ENCODE measurements around the gene ALG12. TPM values are rescaled to one million over a fixed set of nuclear protein-coding genes. Genes with fewer than 3 reads are reported as not detected.

ALG12 gene
- total and polyA plus RNA-seq, 2 of the 13 experiments (the other 11 are each of a cell fraction or from before 2014, with no cell fraction given), result 7.8 to 15.8 TPM

DNA sequence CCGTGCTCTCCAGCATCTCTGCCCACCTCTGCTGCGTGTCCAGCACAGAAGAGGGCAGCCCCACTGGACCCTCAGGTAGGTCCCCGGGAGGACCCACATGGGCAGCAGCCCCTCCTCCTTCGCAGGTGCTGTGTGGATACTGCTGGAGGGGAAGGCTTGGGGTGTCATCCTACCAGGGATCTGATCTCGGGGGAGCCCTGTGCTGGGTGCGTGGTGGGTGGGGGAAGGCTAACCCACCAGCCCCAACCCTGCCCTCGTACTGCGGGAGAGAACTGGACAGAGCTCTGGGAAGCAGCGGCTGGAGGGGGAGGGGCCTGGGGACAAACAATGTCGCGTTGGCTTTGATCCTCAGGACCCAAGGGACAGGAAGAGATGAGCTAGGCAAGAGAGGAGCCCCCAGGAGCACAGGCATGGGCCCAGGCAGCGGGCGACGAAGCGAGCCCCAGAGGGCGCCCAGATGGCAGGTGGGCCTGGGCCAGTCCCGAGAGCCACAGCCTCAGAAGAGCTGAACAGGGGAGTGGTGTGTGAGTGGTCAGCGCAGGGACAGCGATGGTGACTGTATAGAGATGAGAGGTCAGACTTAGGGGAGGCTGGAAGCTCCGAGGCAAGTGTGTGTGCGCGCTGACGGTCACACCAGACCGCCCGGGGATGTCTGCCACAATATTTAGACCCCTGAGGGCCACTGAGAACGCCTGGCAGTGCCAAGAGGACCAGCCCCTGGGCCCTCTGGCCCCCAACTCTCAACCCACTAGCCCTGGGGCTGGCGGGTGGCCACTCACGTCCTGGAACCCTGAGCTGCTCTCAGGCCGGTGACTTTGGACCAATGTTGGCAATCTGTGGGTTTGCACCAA, 40.9 kb upstream of the ALG12 start (continued):
- TF ChIP-seq, protein P1, sequence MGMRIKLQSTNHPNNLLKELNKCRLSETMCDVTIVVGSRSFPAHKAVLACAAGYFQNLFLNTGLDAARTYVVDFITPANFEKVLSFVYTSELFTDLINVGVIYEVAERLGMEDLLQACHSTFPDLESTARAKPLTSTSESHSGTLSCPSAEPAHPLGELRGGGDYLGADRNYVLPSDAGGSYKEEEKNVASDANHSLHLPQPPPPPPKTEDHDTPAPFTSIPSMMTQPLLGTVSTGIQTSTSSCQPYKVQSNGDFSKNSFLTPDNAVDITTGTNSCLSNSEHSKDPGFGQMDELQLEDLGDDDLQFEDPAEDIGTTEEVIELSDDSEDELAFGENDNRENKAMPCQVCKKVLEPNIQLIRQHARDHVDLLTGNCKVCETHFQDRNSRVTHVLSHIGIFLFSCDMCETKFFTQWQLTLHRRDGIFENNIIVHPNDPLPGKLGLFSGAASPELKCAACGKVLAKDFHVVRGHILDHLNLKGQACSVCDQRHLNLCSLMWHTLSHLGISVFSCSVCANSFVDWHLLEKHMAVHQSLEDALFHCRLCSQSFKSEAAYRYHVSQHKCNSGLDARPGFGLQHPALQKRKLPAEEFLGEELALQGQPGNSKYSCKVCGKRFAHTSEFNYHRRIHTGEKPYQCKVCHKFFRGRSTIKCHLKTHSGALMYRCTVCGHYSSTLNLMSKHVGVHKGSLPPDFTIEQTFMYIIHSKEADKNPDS (CRISPR knock-in tag; IDR thresholded peaks at IDR 0.05), result no peak
- TF ChIP-seq, protein P2, sequence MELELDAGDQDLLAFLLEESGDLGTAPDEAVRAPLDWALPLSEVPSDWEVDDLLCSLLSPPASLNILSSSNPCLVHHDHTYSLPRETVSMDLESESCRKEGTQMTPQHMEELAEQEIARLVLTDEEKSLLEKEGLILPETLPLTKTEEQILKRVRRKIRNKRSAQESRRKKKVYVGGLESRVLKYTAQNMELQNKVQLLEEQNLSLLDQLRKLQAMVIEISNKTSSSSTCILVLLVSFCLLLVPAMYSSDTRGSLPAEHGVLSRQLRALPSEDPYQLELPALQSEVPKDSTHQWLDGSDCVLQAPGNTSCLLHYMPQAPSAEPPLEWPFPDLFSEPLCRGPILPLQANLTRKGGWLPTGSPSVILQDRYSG (CRISPR knock-in tag; IDR thresholded peaks at IDR 0.05), result no peak
- TF ChIP-seq ZNF782 (CRISPR knock-in tag; IDR thresholded peaks at IDR 0.05; ENCODE audit: borderline replicate concordance), result no peak
- TF ChIP-seq NFKBIZ (CRISPR knock-in tag; IDR thresholded peaks at IDR 0.05), result no peak
- no peak; the same call in 1 of the 2 replicates for TF ChIP-seq HDAC1 (CRISPR knock-in tag; IDR thresholded peaks at IDR 0.05)
- no peak for TF ChIP-seq YEATS2 (CRISPR knock-in tag; IDR thresholded peaks at IDR 0.05; ENCODE audit: borderline replicate concordance)
- TF ChIP-seq ZFP82 (CRISPR knock-in tag; IDR thresholded peaks at IDR 0.05; ENCODE audit: borderline replicate concordance), result no peak; the same call in none of the 2 replicates
- no peak for TF ChIP-seq NFE2L2 (IDR thresholded peaks at IDR 0.05; ENCODE audit: low read length)
- TF ChIP-seq, protein P3, sequence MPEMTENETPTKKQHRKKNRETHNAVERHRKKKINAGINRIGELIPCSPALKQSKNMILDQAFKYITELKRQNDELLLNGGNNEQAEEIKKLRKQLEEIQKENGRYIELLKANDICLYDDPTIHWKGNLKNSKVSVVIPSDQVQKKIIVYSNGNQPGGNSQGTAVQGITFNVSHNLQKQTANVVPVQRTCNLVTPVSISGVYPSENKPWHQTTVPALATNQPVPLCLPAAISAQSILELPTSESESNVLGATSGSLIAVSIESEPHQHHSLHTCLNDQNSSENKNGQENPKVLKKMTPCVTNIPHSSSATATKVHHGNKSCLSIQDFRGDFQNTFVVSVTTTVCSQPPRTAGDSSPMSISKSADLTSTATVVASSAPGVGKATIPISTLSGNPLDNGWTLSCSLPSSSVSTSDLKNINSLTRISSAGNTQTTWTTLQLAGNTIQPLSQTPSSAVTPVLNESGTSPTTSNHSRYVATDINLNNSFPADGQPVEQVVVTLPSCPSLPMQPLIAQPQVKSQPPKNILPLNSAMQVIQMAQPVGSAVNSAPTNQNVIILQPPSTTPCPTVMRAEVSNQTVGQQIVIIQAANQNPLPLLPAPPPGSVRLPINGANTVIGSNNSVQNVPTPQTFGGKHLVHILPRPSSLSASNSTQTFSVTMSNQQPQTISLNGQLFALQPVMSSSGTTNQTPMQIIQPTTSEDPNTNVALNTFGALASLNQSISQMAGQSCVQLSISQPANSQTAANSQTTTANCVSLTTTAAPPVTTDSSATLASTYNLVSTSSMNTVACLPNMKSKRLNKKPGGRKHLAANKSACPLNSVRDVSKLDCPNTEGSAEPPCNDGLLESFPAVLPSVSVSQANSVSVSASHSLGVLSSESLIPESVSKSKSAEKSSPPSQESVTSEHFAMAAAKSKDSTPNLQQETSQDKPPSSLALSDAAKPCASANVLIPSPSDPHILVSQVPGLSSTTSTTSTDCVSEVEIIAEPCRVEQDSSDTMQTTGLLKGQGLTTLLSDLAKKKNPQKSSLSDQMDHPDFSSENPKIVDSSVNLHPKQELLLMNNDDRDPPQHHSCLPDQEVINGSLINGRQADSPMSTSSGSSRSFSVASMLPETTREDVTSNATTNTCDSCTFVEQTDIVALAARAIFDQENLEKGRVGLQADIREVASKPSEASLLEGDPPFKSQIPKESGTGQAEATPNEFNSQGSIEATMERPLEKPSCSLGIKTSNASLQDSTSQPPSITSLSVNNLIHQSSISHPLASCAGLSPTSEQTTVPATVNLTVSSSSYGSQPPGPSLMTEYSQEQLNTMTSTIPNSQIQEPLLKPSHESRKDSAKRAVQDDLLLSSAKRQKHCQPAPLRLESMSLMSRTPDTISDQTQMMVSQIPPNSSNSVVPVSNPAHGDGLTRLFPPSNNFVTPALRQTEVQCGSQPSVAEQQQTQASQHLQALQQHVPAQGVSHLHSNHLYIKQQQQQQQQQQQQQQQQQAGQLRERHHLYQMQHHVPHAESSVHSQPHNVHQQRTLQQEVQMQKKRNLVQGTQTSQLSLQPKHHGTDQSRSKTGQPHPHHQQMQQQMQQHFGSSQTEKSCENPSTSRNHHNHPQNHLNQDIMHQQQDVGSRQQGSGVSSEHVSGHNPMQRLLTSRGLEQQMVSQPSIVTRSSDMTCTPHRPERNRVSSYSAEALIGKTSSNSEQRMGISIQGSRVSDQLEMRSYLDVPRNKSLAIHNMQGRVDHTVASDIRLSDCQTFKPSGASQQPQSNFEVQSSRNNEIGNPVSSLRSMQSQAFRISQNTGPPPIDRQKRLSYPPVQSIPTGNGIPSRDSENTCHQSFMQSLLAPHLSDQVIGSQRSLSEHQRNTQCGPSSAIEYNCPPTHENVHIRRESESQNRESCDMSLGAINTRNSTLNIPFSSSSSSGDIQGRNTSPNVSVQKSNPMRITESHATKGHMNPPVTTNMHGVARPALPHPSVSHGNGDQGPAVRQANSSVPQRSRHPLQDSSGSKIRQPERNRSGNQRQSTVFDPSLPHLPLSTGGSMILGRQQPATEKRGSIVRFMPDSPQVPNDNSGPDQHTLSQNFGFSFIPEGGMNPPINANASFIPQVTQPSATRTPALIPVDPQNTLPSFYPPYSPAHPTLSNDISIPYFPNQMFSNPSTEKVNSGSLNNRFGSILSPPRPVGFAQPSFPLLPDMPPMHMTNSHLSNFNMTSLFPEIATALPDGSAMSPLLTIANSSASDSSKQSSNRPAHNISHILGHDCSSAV (CRISPR knock-in tag; IDR thresholded peaks at IDR 0.05; ENCODE audit: borderline replicate concordance), result no peak
- no peak for TF ChIP-seq SIN3B (IDR thresholded peaks at IDR 0.05; ENCODE audit: low read length)
- no peak for TF ChIP-seq HMG20A (CRISPR knock-in tag; IDR thresholded peaks at IDR 0.05; ENCODE audit: borderline replicate concordance)
- TF ChIP-seq ZNF10 (CRISPR knock-in tag; IDR thresholded peaks at IDR 0.05; ENCODE audit: borderline replicate concordance, low read depth), result no peak
- TF ChIP-seq, protein P4, sequence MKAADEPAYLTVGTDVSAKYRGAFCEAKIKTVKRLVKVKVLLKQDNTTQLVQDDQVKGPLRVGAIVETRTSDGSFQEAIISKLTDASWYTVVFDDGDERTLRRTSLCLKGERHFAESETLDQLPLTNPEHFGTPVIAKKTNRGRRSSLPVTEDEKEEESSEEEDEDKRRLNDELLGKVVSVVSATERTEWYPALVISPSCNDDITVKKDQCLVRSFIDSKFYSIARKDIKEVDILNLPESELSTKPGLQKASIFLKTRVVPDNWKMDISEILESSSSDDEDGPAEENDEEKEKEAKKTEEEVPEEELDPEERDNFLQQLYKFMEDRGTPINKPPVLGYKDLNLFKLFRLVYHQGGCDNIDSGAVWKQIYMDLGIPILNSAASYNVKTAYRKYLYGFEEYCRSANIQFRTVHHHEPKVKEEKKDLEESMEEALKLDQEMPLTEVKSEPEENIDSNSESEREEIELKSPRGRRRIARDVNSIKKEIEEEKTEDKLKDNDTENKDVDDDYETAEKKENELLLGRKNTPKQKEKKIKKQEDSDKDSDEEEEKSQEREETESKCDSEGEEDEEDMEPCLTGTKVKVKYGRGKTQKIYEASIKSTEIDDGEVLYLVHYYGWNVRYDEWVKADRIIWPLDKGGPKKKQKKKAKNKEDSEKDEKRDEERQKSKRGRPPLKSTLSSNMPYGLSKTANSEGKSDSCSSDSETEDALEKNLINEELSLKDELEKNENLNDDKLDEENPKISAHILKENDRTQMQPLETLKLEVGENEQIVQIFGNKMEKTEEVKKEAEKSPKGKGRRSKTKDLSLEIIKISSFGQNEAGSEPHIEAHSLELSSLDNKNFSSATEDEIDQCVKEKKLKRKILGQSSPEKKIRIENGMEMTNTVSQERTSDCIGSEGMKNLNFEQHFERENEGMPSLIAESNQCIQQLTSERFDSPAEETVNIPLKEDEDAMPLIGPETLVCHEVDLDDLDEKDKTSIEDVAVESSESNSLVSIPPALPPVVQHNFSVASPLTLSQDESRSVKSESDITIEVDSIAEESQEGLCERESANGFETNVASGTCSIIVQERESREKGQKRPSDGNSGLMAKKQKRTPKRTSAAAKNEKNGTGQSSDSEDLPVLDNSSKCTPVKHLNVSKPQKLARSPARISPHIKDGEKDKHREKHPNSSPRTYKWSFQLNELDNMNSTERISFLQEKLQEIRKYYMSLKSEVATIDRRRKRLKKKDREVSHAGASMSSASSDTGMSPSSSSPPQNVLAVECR (CRISPR knock-in tag; IDR thresholded peaks at IDR 0.05; ENCODE audit: borderline replicate concordance), result no peak; the same call in 1 of the 2 replicates
